CD4-positive, alpha-beta T cell treated with Interferon gamma for 1 hour (primary cell): ENCODE measurements around the gene MYO3B.
"Not testable (repeated sequence)": the region's sequence is repeated elsewhere in the genome, so short reads cannot be mapped to it uniquely, and the experiment has no call there.

Experiments
- DNase-seq: peaks from one replicate; pipeline ENCODE4 v3.0.0-alpha.2; 2020

MYO3B gene

DNA sequence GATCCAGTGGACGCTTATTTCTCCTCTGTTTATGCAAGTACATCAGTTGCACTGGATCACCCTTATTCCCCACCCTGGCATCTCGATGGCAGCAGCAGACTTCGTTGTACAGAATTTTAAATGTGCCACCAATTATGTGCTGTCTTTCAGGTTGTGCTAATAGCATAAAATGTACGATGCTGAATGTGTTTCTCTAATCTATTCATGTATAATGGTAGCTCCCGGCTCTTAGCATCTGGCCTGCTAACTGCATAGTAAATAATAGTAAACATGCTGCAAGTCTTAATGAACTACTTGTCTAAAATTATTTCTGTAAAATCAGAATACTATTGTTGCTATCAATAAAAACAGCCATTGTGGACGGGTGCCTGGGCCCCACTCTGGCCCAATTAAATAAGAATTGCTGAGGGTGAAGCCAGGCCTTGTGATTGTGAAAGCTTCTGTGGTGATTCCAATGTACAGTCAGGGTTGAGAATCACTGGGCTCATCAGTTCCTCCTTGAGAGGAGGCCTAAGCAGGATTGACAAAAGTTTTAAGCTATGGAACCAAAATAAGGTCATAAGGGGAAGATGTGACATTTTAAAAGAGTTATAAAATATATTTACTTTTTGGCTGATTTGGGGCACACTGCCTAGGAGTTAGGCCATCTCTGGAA, 14.4 kb upstream of the MYO3B start:
- no peak for DNase-seq

DNA sequence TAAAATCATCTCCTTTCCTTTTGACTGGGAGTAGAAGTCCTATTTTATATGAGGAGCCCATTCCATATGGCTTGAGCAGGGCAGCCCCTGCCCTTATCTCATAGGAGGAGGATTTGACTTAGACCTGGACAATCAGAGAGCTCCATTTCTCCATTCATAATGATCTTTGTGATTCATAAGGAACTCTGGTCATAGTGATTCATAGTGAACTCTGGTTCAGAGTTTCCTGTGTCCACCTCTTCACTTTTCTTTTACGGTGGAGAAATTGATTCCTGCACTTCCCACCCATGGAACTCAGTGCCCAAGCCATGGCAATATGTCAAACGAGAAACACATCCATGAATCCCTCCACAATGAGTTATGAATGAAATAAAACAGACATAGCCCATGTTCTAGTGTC, 12.8 kb upstream of the MYO3B start:
- DNase-seq: no peak

DNA sequence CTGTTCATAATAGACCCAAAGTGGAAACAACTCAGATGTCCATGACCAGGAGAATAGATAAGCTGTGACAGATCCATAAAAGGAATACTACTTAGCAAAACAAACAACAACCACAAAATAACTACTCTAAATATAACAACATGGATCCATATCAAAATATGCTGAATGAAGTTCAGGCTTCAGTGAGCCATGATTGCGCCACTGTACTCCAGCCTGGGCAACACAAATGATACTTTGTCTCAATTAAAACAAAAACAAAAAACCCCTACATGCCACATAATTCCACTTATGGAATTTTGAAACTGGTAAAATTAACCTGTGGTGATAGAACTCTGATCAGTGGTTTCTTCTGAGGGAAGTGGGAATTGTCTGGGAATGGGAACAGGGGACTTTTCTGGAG, 11.2 kb upstream of the MYO3B start:
- DNase-seq: no peak

DNA sequence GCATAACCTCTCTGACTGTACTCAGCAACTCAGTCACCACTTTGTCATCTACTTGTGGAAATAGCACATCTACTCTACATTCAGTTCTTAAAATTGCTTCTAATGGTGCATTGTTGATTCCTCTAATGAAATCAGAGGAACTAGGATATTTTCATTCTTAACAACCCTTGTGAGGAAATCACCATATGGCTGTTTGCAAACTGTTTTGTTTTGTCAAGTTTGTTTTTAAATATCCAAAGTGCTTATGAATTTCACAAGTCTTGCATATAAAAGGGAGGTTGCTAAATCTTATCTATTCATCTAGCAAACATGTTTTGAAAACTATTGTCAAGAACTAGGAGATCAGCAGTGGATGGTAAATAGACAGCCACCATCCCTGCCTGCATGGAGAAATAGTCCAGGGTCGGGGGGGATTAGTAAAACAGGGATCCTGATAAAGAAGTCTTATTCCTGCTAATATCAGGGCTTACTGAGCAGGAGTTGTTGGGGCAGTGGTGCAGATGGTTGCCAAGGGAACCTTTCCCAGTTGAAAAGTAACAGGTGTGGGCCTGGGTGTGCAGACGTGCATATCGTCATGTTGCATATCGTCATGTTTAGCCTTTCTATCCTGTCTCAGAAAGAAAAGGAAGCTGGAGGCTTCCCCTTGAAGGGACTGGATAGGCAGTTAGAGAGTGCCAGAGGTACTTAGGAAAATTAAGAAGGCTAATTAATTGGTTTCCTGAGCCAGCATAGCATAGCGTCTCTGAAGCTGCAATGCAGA, 7.5 kb upstream of the MYO3B start:
- no peak for DNase-seq

DNA sequence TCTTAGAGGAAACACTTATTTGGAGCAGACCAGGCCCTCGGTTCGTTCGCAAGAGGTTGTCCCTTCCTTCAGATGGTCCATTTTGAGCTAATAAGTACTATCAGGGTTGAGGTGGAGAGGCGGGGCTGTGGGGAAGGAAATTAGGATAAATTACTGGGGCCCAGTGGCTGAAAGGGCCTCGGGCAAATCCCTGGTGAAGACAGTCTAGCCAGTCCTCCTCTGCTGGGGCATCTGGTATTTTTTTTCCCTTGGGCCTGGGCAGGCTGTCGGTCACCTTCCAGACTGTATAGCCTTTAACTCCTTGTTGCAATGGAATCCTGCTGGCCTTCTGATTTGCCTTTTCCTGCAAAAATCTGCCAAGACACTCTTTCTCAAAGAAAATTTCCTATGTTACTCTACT, 1.7 kb upstream of the MYO3B start:
- no peak for DNase-seq

DNA sequence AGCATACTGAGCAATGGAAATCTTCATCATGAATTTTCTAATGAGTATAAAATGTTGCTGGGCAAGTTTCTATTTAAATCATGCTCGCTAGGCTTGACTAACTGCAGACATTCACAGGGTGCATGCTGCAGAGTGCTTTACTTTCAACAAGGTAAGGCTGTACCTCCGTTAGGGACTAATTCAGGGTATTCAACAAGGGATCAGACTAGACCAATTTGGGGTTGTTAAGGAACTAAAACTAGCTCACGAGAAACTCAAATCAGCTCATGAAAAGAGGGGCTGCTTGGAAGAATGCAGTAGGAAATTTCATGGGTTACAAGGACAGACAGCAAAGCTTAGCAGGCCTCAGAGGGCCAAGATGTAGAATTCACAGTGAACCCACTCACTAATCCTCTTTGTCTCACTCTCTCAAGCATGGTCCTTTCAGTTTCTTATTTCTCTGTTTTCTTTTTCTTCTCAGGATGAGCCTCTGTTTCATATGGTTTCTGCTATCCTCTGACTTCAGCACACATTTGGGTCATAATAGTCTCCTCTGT, 2.2 kb downstream of the MYO3B start:
- no peak for DNase-seq

DNA sequence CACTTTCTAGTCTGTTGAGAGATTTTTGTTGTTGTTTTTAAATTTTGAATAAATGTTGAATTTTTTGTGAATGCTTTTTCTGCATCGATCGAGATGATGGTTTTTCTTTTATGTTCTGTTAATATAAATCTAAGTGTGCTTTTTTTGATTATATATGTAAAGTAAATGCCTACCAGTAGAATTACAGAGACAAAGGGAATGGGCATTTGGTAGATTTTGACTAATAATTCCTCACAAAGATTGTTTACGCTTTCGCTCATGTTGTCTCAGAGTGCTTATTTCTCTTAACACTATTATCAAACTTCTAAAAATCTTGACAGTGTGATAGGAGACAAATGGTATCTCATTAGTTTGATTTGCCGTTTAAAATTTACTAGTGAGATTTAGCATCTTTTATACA, 3.7 kb downstream of the MYO3B start:
- no peak for DNase-seq

DNA sequence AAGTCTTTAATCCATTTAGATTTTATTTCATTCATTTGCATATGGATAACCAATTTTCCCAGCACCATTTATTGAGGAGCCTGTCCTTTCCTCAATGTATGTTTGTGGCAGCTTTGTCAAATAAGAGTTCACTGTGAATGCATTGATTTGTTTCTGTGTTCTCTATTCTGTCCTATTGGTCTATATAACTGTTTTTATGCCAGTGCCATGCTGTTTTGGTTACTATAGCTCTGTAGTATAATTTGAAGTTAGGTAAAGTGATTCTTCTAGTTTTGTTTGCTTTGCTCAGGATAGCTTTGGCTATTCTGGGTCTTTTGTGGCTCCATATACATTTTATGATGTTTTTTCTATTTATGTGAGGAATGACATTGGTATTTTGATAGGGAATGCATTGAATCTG, 7.4 kb downstream of the MYO3B start:
- no peak for DNase-seq

DNA sequence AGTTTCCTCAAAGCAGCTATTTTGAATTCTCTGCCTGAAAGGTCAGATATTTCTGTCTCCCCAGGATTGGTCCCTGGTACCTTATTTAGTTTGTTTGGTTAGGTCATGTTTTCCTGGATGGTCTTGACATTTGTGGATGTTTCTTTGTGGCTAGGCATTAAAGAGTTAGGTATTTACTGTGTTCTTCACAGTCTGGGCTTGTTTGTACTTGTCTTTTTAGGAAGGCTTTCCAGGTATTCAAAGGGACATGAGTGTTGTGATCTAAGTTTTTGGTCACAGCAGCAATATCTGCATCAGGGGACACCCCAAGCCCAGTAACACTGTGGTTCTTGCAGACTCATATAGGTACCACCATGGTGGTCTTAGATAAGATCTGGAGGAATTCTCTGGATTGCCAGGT, 11.8 kb downstream of the MYO3B start:
- DNase-seq: no peak

DNA sequence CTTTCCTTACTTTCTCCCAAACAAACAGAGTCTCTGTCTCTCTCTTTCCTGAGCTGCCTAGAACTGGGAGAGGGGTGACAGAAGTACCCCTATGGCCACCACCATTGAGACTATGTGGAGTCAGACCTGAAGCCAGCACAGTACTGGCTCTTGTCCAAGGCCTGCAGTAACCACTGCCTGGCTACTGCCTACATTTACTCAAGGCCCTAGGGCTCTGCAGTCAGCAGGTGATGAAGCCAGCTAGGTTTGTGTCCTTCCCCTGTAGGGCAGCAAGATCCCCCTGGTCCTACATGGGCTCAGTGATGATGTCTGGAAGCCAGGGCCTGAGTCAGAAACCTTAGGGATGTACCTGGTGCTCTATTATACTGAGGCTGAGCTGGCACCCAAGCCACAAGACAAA, 12.2 kb downstream of the MYO3B start:
- no peak for DNase-seq

DNA sequence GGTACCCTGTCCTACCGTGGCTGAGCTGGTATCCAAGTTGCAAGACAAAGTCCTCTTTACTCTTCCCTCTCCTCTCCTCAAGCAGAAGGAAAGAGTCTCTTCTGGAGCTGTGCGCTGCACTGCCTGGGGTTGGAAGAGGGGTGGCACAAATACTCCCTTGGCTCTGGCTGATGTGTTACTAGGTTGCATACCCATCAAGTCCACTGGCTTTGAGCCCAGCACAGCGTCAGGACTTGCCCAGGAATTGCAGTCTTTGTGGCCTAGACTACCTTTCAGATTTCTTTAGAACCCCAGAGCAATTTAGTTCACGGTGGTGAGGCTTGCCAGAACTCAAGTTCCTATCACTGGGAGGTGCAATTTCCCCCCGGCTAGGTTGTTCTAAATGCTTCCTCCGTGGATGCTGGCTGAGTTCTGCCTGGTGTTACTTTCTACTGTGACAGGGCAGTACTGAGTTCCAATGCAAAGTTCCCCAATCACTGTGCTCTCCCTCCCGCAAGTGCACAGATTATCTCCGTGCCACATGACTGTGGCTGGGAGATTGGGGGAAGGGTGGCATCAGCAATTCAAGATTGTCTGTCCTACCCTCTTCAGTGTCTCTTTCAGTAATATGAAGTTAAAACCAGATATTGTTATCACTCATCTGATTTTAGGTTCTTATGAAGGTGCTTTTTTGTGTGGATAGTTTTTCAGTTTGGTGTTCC, 13.4 kb downstream of the MYO3B start:
- DNase-seq: no peak

DNA sequence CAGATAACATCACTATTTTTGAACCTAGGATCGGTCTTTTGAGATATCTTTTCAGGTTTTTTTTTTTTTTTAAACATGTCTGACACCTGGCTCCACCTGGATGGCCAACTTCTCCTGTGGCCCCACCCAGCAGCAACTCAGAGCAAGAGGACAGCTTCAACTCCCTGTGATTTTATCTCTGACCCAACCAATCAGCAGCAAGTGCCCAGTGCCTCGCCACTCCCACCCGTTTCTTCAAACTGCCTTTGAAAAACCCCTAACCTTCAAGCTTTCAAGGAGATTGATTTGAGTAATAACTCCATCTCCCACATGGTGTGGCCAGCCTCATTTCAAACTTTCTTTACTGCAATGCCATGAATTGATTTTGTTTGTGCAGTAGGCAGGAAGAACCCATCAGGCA, 19.0 kb downstream of the MYO3B start:
- DNase-seq: no peak

DNA sequence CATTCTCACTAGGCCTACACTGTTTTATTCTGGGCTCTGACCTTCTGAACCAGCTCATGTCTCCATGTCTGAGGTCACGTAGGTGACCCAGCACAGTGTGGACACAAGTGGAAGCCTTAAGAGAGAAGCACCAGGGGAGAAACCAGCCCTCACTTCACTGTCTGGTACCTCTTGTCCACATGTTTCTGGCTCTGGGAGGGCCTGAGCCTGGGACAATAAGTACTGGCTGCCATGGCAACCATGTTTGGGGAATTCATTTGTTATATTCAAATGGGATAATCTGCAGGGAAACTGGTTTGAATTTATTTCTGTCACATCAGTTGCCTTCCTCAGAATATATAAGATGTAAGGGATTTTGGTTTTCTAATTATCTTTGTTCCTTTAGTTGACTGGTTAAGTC, 23.3 kb downstream of the MYO3B start:
- DNase-seq: no peak

DNA sequence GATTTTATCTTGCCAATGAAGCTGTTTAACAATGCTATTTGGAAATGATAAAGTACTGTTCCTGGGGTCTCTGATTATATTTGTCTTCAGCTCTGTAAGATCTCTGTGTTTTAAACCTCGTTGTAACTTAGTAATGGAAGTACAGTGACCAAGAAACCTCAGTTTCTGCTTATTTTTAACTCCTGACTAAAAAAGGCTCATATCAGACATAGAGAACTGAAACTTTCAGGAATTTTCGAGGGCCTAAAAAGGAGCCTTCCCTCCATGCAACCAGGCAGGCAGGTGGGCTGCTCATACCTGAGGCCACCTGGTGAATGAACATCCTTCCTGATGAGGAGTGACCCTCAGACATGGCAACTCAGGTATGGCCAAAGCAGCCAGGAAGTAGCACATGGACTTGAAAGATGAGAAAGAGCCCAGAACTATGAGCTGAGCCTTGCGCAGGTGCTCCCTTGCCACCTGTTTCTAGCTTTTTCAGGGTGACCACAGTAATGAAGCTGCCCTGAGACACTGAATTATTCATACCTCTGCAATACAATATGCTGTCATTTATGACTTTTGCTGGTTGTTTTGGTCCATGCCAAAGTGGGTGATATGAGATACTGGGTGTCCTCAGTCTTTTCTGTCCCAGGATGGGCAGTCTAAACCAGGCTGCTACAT, 23.9 kb downstream of the MYO3B start:
- no peak for DNase-seq

DNA sequence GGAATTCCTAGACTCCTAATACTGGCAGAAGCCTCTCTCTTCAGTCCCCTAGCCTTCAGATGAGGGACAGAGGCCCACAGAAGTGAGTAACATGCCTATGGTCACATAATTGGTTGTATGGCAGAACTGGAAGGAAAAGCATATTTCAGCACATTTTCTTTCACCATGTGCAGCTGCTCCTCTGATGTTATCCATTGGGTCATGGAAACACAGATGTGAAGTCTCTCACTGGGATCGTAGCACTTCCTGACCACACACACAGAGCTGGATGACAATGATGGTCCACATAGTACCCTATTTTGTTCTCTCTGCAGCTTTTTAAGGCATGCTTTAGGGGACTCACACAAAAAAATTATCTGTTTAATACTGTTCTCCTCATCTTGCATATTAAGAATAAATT, 24.5 kb downstream of the MYO3B start:
- no peak for DNase-seq

DNA sequence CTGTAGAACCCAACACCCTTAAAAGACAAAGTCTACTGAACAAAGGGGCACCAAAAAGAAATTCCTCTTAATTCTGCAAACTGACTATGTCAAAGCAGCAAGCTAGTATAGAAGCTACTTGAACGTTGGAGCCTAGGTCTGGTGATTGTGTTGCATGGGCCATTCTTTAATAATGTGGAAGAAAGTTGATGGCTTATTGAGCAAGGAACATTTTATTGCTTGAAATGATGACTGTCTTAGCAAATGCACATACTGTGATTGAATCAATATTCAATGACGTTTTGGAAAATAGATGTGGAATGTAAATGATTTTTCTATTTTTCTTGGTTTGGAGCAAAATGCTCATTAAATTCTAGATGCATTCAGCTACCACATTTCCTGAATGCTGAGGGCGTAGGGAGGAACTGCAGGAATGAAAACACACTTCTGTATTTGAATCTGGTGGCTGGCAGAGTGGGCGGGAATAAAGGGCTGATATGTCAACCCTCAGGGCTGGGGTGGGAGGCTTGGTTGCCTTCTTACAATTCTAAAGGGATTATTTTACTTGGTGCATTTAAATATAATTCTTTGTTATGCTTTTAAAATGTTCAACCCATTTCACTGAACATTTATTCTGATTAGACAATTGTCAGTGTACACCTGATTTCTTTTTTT, 26.5 kb downstream of the MYO3B start:
- no peak for DNase-seq

DNA sequence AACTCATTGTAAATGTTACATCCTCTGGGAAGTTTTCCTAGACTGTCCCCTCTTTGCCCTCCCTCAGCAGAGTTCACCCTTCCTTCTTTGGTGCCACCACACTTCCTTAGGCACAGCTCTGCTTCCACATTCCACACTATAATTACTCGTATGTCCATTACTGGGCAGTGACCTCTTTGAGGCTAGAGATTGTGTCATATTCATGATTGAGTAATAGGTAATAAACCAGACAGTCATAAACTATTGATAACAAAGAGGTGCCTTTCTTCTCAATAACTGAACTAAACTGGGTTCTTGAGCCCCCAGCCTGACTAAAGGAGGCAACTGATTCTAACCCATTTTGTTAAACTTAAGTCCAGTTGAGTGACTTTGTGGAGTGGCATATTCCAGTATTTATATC, 28.3 kb downstream of the MYO3B start:
- no peak for DNase-seq

DNA sequence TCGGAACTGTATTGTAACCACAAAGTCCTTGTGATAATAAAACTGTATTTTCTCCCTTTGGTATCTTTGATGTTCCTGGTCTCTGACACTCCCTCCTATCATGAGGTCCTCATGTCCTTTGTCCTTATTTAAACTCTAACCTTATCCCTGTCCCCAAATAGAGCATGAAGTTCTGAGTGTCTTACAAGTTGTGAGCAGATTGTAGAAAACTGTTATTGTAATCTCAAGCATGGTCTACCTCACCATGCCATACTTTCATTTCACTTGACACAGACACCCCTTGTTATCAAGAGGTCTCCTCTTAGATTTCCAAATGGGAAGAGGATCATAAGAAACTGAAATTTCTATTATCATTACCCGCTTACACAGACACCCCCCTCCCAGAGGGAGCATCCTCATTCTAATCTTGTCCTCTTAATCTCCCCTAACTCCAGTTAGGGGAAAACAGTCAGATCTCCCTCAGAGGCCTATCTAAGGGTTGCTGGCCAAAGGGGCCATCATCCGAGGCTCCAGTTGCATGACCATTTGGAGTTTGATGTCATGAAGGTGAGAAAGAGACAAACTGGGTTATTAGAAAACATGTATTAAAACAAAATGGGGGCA, 29.0 kb downstream of the MYO3B start:
- no peak for DNase-seq

DNA sequence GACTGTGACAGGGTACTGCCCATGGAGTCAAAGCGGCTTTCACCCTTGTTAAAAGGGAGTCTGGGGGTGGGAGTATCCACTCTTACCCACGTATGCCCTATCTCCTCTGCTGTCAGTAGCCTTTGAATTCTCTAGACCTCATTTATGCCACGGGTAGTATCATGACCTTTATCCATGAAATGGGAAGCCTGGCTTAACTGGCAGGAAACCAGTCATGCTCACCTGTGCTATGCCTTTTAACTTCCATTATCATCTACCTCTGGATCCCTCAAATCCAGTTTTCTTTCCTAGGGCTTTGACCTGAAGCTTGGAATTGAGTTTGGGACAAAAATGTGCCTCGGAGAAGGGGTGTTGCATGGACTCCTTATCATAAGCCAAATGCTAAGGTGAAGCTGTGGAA, 30.0 kb downstream of the MYO3B start:
- no peak for DNase-seq

DNA sequence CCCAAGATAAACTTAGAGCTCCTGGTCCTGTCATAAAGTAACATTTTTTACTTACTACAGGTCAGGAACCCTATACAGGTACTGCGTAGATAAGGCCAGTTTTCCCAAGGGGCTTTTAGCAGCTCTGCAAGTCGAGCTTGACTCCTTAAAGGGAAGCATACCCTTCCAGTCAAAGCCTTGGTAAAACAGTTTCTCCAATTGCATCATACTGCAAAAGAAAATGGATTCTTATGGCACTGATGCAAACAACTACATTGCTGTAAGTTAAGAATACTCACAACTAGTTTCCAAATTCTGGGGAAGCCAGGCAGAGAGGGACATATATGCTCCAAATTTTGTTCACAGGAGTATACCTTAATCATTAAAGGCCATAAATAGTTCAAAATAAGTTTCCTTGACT, 31.0 kb downstream of the MYO3B start:
- DNase-seq: no peak

DNA sequence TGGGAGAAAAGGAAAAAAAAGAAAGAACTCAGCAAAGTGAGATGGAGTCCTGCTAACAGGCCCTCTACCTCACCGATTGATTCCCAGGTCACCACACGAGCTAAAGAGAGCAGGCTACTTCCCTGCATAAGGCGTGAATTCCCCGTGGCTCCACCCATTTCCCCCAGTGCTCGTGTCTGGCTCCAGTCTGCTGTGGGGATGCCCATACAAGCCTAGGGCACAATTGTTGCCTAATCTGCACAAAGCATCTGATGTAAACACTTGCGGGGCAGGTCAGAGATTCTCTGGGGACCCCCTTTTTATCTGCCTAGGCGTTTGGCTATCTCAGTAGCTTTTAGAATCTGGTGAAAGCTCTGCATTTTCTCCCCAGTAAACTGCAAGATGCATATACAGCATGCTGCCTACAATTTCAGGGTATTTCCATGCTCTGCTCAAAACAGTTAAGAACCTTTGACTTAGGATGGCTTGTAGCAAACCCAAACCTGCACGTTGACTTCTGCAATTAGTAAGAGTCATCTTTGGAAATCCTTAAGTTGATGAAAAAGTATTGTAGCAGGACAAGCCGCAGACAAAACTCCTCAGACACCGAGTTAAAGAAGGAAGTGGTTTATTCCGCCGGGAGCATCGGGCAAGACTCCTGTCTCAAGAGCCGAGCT, 34.8 kb downstream of the MYO3B start:
- DNase-seq: no peak

DNA sequence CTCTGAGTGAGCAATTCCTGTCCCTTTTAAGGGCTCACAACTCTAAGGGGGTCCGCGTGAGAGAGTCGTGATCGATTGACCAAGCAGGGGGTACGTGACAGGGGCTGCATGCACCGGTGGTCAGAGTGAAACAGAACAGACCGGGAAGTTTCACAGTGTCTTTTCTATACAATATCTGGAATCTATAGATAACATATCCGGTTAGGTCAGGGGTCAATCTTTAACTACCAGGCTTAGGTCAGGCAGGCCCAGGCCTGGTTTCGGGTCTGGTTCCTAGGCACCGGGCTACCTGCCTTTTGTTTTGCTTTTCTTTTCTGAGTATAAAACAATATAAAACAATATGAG, 35.3 kb downstream of the MYO3B start:
- not testable (repeated sequence) for DNase-seq
